Suprapubic skin (tissue), 4 donors: ENCODE measurements around the gene BAAT. TPM values are rescaled to one million over a fixed set of nuclear protein-coding genes. Genes with fewer than 3 reads are reported as not detected.
"Not testable (repeated sequence)": the region's sequence is repeated elsewhere in the genome, so short reads cannot be mapped to it uniquely, and the experiment has no call there.

Experiments used
- DNase-seq, 2 donors: peaks; one replicate each; pipeline ENCODE4 v3.0.0-alpha.2; 2019; ENCODE audit warnings: low spot score in 2 of 2
- H3K27ac ChIP-seq: fragments of 200-600 bp; sonication (generic); one replicate; pipeline ENCODE4 v1.5.1; 2019
- H3K27me3 ChIP-seq: fragments of 200-600 bp; sonication (generic); one replicate; pipeline ENCODE4 v1.5.1; 2019
- H3K36me3 ChIP-seq: fragments of 200-600 bp; sonication (generic); one replicate; pipeline ENCODE4 v1.5.1; 2019
- H3K4me1 ChIP-seq: fragments of 200-600 bp; sonication (generic); one replicate; pipeline ENCODE4 v1.5.1; 2019
- H3K4me3 ChIP-seq: fragments of 200-600 bp; sonication (generic); one replicate; pipeline ENCODE4 v1.5.1; 2019; ENCODE audit warnings: mild to moderate bottlenecking
- H3K9me3 ChIP-seq: fragments of 200-600 bp; sonication (generic); one replicate; pipeline ENCODE4 v1.5.1; 2019
- CTCF ChIP-seq, 2 donors: fragments of 200-600 bp in 1 of 2; fragments of 450-650 bp in 1 of 2; sonication (generic) in 1 of 2; IDR thresholded peaks; one replicate each; pipeline ENCODE4 v1.5.1; 2016 to 2019; ENCODE audit warnings: antibody characterized with exemption in 2 of 2, mild to moderate bottlenecking in 1 of 2, moderate library complexity in 1 of 2
- EP300 ChIP-seq: sonication (generic); formaldehyde crosslinking; IDR thresholded peaks from one replicate; pipeline ENCODE4 v1.6.1; 2017; ENCODE audit warnings: antibody characterized with exemption
- POLR2A ChIP-seq, 2 donors: fragments of 450-650 bp; IDR thresholded peaks; one replicate each; pipeline ENCODE4 v1.6.1; 2017; ENCODE audit warnings: antibody characterized with exemption in 2 of 2, mild to moderate bottlenecking in 2 of 2, moderate library complexity in 2 of 2
- POLR2AphosphoS5 ChIP-seq, 3 donors: sonication (generic); formaldehyde crosslinking; IDR thresholded peaks; one replicate each; pipeline ENCODE4 v1.6.1; 2017; ENCODE audit warnings: antibody characterized with exemption in 3 of 3
- WGBS: methylation state at CpG from one replicate; pipeline ENCODE4 v1.1.5; 2018; 5-methylcytosine and 5-hydroxymethylcytosine counted together
- total RNA-seq, 4 donors: library from RNA; depleted of rRNA; stranded (reverse); fragments of >200 nt; gene quantifications; one replicate each; pipeline ENCODE4 v1.1.0, GENCODE V29; 2016

Gene BAAT
- total RNA-seq, 4 donors from 2014 or later = 2.3 TPM; not detected in 3

DNA sequence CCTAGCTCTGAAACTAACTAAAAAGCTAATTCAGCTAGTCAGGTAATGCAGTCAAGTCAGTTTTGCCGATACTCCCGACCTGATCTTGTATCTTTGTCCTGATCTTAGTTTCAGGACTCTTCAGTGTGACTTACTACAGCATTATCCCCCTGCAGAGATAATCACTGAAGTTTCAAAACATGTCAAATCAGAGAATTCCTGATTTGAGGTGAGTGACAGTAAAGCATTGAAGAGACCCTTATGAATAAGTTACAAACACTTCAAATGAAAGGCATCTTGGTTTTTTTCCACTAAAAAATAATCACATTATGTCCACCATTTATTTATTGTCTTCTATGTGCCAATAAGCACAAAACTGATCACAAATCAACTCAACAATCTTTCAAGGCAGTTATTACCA, 47.6 kb downstream of the BAAT start:
- 84% methylated on average over 2 of the region's 2 CpGs for WGBS
- Histone ChIP-seq H3K27ac (no peak overlapping the region), H3K4me1 (no peaks in the 10 kb centered on the region), H3K4me3 (no peak overlapping the region), H3K36me3 (no peaks in the 10 kb centered on the region), H3K9me3 (no peaks in the 10 kb centered on the region), H3K27me3 (peaks cover 10% of the 10 kb centered on the region)
- no peak for DNase-seq
- TF ChIP-seq POLR2AphosphoS5 (IDR thresholded peaks at IDR 0.05) = no peak
- TF ChIP-seq POLR2A (IDR thresholded peaks at IDR 0.05) = no peak
- TF ChIP-seq CTCF (IDR thresholded peaks at IDR 0.05) = no peak
- no peak for TF ChIP-seq EP300

GRCh38 chr9:101336091-101336490, 48.7 kb downstream of the BAAT start:
- Histone ChIP-seq H3K4me1 (no peaks in the 10 kb centered on the region), H3K36me3 (no peaks in the 10 kb centered on the region), H3K27ac (no peak overlapping the region), H3K4me3 (no peak overlapping the region), H3K9me3 (no peaks in the 10 kb centered on the region), H3K27me3 (peaks cover 10% of the 10 kb centered on the region)
- DNase-seq = no peak
- TF ChIP-seq CTCF (IDR thresholded peaks at IDR 0.05) (no peak), EP300 (no peak), POLR2A (IDR thresholded peaks at IDR 0.05) (no peak), POLR2AphosphoS5 (IDR thresholded peaks at IDR 0.05) (no peak)

DNA sequence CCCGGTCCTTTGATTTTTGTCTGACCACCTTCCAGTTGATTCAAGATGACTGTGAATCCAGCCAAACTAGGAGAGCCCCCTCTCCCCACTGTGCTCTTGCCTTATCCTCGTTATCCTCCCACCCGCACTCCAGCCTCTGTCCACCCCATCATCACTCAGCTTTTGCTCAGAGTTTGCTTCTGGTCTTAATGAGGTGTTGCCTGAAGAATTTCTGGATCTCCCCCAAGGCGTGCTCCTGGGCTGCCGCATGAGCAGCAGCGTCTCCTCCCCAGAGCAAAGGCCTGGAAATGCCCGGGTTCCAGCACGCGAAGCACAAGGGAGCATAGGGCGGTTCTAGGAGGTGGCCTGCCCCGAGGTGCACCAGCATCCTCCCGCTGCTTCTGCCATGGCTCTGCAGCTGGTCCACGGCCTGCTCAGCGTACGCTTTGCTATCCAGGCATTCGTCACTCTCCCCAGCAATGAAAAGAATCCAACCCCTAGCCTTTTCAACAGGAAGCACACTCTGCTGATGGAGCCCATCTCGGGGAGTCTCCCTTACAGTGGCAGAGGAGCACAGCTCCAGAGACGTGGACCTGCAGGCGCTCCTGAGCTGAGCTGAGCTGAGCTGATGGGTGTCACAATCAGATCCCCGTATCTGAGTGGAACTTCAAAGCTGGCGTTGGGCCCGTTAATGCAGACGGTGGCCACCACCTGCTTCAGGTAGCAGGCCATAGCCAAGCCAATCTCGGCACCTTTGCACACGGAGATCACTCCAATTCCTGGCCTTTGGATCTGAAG, 50.7 kb downstream of the BAAT start:
- Histone ChIP-seq H3K27me3 (peaks cover 7% of the 10 kb centered on the region), H3K9me3 (no peaks in the 10 kb centered on the region), H3K27ac (no peak overlapping the region), H3K4me1 (no peaks in the 10 kb centered on the region), H3K36me3 (no peaks in the 10 kb centered on the region), H3K4me3 (no peak overlapping the region)
- DNase-seq = no peak
- 84% methylated on average over 24 of the region's 25 CpGs for WGBS
- TF ChIP-seq CTCF (IDR thresholded peaks at IDR 0.05) (no peak), POLR2AphosphoS5 (IDR thresholded peaks at IDR 0.05) (no peak), EP300 (no peak), POLR2A (IDR thresholded peaks at IDR 0.05) (no peak)

DNA sequence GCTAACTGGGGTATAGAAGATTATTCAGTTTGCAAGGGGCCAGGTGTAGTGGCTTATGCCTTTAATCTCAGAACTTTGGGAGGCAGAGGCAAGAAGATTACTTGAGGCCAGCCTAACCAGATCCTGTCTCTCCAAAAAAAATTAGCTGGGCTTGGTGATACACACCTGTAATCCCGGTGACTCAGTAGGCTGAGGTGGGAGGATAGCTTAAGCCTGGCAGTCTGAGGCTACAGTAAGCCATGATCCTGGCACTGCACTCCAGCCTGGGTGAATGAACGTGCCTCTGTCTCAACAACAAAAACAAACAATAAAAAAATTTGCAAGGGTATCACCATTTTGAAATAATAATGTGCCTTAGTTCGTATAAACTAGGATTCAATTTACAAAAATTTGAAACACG, 51.3 kb downstream of the BAAT start:
- TF ChIP-seq POLR2AphosphoS5 (IDR thresholded peaks at IDR 0.05) (no peak), EP300 (no peak), POLR2A (IDR thresholded peaks at IDR 0.05) (no peak), CTCF (IDR thresholded peaks at IDR 0.05) (no peak)
- DNase-seq = no peak
- WGBS = 75% methylated on average over 4 of the region's 4 CpGs
- no peaks in the 10 kb centered on the region for H3K4me1 ChIP-seq
- H3K27me3 ChIP-seq = peaks cover 7% of the 10 kb centered on the region
- no peaks in the 10 kb centered on the region for H3K9me3 ChIP-seq
- no peak overlapping the region for H3K4me3 ChIP-seq
- no peaks in the 10 kb centered on the region for H3K36me3 ChIP-seq
- H3K27ac ChIP-seq = no peak overlapping the region

DNA sequence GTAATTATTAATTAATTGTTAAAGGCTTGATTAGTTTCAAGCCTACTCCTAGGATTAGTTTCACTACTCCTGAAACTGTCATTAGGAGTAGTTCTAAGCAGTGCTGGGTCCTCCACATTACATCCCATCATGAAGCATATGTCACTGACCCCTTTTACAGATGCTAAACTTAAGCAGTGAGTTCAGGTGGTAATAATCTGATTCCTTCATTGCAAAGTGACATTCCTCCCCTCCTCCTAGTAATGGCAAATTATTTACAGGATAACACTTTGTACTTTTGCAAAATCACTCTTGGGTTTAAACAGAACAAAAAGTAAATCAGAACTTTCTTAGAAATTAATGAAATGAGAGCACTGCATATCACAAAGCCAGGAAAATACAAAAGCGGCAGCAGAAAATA, 52.4 kb downstream of the BAAT start:
- 90% methylated on average over 1 of the region's 1 CpG for WGBS
- H3K4me3 ChIP-seq = no peak overlapping the region
- H3K9me3 ChIP-seq = peaks cover 5% of the 10 kb centered on the region
- no peak overlapping the region for H3K27ac ChIP-seq
- no peak for TF ChIP-seq POLR2AphosphoS5 (IDR thresholded peaks at IDR 0.05)
- peaks cover 7% of the 10 kb centered on the region for H3K27me3 ChIP-seq
- no peak for DNase-seq
- H3K4me1 ChIP-seq = no peaks in the 10 kb centered on the region
- H3K36me3 ChIP-seq = no peaks in the 10 kb centered on the region

DNA sequence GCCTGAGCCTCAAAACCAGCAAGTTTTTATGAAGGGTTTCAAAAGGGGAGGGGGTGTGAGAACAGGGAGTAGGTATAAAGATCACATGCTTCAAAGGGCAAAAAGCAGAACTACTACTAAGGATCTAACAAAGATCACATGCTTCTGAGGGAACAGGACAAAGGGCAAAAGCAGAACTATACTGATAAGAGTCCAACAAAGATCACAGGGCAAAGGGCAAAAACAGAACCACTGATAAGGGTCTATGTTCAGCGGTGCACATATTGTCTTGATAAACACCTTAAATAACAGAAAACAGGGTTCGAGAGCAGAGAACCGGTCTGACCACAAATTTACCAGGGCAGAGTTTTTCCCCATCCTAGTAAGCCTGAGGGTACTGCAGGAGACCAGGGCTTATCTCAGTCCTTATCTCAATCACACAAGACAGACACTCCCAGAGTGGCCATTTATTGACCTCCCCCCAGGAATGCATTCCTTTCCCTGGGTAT, 57.3 kb downstream of the BAAT start:
- not testable (repeated sequence) for H3K9me3 ChIP-seq, H3K27me3 ChIP-seq, H3K27ac ChIP-seq, H3K36me3 ChIP-seq, DNase-seq, H3K4me1 ChIP-seq, H3K4me3 ChIP-seq
- whole genome bisulfite sequencing = 57% methylated on average over 3 of the region's 3 CpGs
